Breast epithelium (tissue), 3 donors: ENCODE measurements around the gene MAFG.

ENCODE experiments used
- CTCF ChIP-seq, 3 donors: fragments of 450-650 bp; IDR thresholded peaks; one replicate each; pipeline ENCODE4 v1.5.1; 2016 to 2017; ENCODE audit warnings: antibody characterized with exemption in 3 of 3, mild to moderate bottlenecking in 3 of 3, moderate library complexity in 3 of 3
- POLR2A ChIP-seq: fragments of 450-650 bp; IDR thresholded peaks from one replicate; pipeline ENCODE4 v1.6.1; 2016; ENCODE audit warnings: antibody characterized with exemption, mild to moderate bottlenecking, moderate library complexity
- POLR2AphosphoS5 ChIP-seq, 3 donors: sonication (generic); formaldehyde crosslinking; IDR thresholded peaks; one replicate each; pipeline ENCODE4 v1.6.1; 2017; ENCODE audit warnings: antibody characterized with exemption in 3 of 3

GRCh38 chr17:81942167-81942553, 14.6 kb upstream of the MAFG start:
- TF ChIP-seq CTCF (IDR thresholded peaks at IDR 0.05), result no peak
- no peak for TF ChIP-seq POLR2A
- no peak for TF ChIP-seq POLR2AphosphoS5 (IDR thresholded peaks at IDR 0.05)
